ENCODE results near the gene MMD2. TPM values are rescaled to one million over a fixed set of nuclear protein-coding genes. Genes with fewer than 3 reads are reported as not detected.

The MMD2 gene
- polyA plus RNA-seq (2013, experiment 1 of 2), result 0.13 TPM
- 0.17 TPM for polyA plus RNA-seq (2013, experiment 2 of 2)

DNA sequence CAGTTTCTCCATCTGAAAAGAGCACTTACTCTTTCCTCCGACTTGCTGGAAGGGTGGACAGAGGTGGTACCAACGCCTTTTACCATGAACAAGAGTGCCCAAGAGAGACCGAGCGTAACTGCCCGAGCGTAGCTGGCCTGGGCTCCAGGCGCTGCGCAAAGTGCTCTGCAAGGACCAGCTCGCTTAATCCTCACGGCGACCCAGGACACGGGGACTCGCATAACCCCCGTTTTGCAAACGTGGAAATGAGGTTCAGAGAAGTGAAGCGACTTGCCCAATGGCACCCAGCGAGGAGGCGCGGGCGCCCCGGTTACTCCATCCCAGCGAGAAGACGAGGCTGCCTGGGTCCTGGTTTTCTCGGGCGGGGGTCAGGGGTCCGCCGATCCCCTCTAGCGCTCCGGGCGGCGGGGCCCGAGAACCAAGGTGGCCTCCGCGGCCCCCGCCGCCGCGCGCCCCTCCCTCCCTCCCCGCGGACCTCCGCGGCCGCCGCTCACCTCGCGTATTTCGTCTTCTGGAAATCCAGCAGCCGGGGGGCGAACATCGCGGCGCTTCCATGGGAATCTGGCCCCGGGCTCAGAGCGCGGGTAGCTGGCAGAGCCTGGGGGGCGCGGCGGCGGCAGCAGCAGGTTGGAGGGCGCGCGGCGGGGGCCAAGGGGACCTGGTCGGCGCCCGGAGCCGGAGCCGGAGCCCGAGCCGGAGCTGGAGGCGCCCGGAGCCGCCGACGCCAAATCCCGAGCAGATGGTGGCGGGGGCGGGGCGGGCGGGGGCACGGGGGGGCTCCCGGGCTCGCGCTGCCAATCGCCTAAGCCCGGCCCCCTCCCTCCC lies at the start of gene MMD2:
Gene MMD2 (minus strand): TSS at position 711 of the 825 bp plus-strand sequence. CDS start 170 bp downstream, at position 541.
- Histone ChIP-seq H2AFZ (ENCODE audit: low read length) (peak within 1 kb of the TSS; percentile 87), H3K23ac (ENCODE audit: low read depth, low read length, poor library complexity) (no peak within 1 kb of the TSS), H3K36me3 (replicated peaks in 1 of 2; ENCODE audit: control insufficient read depth in 2 of 2, insufficient read depth in 2 of 2, low read length in 2 of 2) (no peaks in the 10 kb centered on the region), H4K8ac (ENCODE audit: low read depth, low read length) (no peak within 1 kb of the TSS), H3K27ac (replicated peaks; ENCODE audit: low read length) (no peak within 1 kb of the TSS), H3K4ac (ENCODE audit: low read length) (no peak within 1 kb of the TSS), H3K18ac (ENCODE audit: low read length) (peak within 1 kb of the TSS; percentile 71), H3K14ac (ENCODE audit: low read length) (no peak within 1 kb of the TSS), H3K4me1 (ENCODE audit: control insufficient read depth in 2 of 2, insufficient read depth in 1 of 2, low read depth in 1 of 2, low read length in 2 of 2) (peaks cover 0 to 2% of the 10 kb centered on the region in 2 donors), H2AK5ac (ENCODE audit: low read depth, low read length) (no peak within 1 kb of the TSS), H3K27me3 (ENCODE audit: control insufficient read depth in 3 of 3, insufficient read depth in 3 of 3, low read depth in 1 of 3, low read length in 3 of 3) (peaks cover 5 to 37% (median 17%) of the 10 kb centered on the region in 3 experiments), H2BK12ac (ENCODE audit: low read length) (no peak within 1 kb of the TSS), H3K4me2 (ENCODE audit: insufficient read depth, low read length, poor library complexity, severe bottlenecking) (peak within 1 kb of the TSS; percentile 100), H2BK15ac (ENCODE audit: low read length) (no peak within 1 kb of the TSS), H3K4me3 (ENCODE audit: low read length in 2 of 2) (peak within 1 kb of the TSS; percentile 17 to 41), H3K9ac (ENCODE audit: low read depth, low read length, poor library complexity) (no peak within 1 kb of the TSS), H3K79me1 (ENCODE audit: low read depth, low read length) (no peaks in the 10 kb centered on the region), H2BK120ac (ENCODE audit: low read depth, low read length) (no peak within 1 kb of the TSS), H3K9me3 (replicated peaks in 1 of 2; ENCODE audit: control insufficient read depth in 2 of 2, insufficient read depth in 1 of 2, low read depth in 1 of 2, low read length in 2 of 2) (peaks cover 0 to 2% of the 10 kb centered on the region in 2 donors), H2BK5ac (ENCODE audit: low read length) (no peak within 1 kb of the TSS), H4K91ac (ENCODE audit: low read depth, low read length, poor library complexity) (no peak within 1 kb of the TSS)
- no CpG with 5 or more reads among the region's 87 CpGs for WGBS, 2 donors (ENCODE audit: extremely low coverage in 2 of 2, insufficient read length in 2 of 2, insufficient replicate concordance in 1 of 2)
- DNase-seq (ENCODE audit: low spot score), result peak; percentile 27

DNA sequence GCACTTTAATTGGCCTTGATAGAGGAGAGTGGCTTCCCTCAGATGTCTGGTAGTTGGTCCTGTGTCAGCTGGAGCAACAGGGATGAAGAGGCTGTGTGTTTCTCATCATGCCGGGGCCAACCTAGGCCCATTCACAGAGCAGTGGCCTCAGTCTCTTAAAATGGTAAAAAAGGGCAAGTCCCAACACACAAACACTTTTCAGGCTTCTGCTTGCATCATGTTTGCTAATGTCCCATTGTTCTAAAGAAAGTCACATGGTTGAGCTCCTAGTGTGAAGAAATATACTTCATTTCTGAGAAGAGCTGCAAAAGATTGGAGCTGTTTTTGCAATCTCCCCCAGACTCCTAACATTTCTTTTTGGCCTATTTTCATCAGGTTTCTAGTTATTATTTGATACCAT lies 46.1 kb upstream of the MMD2 start:
- no peaks in the 10 kb centered on the region for H3K27me3 ChIP-seq (ENCODE audit: control insufficient read depth in 3 of 3, insufficient read depth in 3 of 3, low read depth in 1 of 3, low read length in 3 of 3)
- no peak overlapping the region for H2AFZ ChIP-seq (ENCODE audit: low read length)
- no peaks in the 10 kb centered on the region for H3K79me1 ChIP-seq (ENCODE audit: low read depth, low read length)
- H3K27ac ChIP-seq (replicated peaks; ENCODE audit: low read length), result no peak overlapping the region
- no peak overlapping the region for H2BK12ac ChIP-seq (ENCODE audit: low read length)
- H3K9ac ChIP-seq (ENCODE audit: low read depth, low read length, poor library complexity), result no peak overlapping the region
- no peak for DNase-seq (ENCODE audit: low spot score)
- no peak overlapping the region for H3K23ac ChIP-seq (ENCODE audit: low read depth, low read length, poor library complexity)
- no peak overlapping the region for H2BK15ac ChIP-seq (ENCODE audit: low read length)
- no peaks in the 10 kb centered on the region for H3K9me3 ChIP-seq (replicated peaks in 1 of 2; ENCODE audit: control insufficient read depth in 2 of 2, insufficient read depth in 1 of 2, low read depth in 1 of 2, low read length in 2 of 2)
- no peak overlapping the region for H3K4me3 ChIP-seq (ENCODE audit: low read length in 2 of 2)
- H3K4me1 ChIP-seq (ENCODE audit: control insufficient read depth in 2 of 2, insufficient read depth in 1 of 2, low read depth in 1 of 2, low read length in 2 of 2), result no peaks in the 10 kb centered on the region
- no peak overlapping the region for H4K91ac ChIP-seq (ENCODE audit: low read depth, low read length, poor library complexity)
- H4K8ac ChIP-seq (ENCODE audit: low read depth, low read length), result no peak overlapping the region
- no peak overlapping the region for H3K4ac ChIP-seq (ENCODE audit: low read length)
- H3K14ac ChIP-seq (ENCODE audit: low read length), result no peak overlapping the region
- H3K4me2 ChIP-seq (ENCODE audit: insufficient read depth, low read length, poor library complexity, severe bottlenecking), result no peak overlapping the region
- no CpG with 5 or more reads among the region's 1 CpG for WGBS, 2 donors (ENCODE audit: extremely low coverage in 2 of 2, insufficient read length in 2 of 2, insufficient replicate concordance in 1 of 2)
- peaks cover 4 to 36% of the 10 kb centered on the region in 2 donors for H3K36me3 ChIP-seq (replicated peaks in 1 of 2; ENCODE audit: control insufficient read depth in 2 of 2, insufficient read depth in 2 of 2, low read length in 2 of 2)
- no peak overlapping the region for H3K18ac ChIP-seq (ENCODE audit: low read length)
- H2AK5ac ChIP-seq (ENCODE audit: low read depth, low read length), result no peak overlapping the region
- no peak overlapping the region for H2BK5ac ChIP-seq (ENCODE audit: low read length)
- no peak overlapping the region for H2BK120ac ChIP-seq (ENCODE audit: low read depth, low read length)

GRCh38 chr7:5001911-5002310 lies 42.9 kb upstream of the MMD2 start:
- H4K91ac ChIP-seq (ENCODE audit: low read depth, low read length, poor library complexity), result no peak overlapping the region
- H3K23ac ChIP-seq (ENCODE audit: low read depth, low read length, poor library complexity), result no peak overlapping the region
- H3K27me3 ChIP-seq (ENCODE audit: control insufficient read depth in 3 of 3, insufficient read depth in 3 of 3, low read depth in 1 of 3, low read length in 3 of 3), result peaks cover 0 to 2% (median 0%) of the 10 kb centered on the region in 3 experiments
- H2BK12ac ChIP-seq (ENCODE audit: low read length), result no peak overlapping the region
- H3K4ac ChIP-seq (ENCODE audit: low read length), result no peak overlapping the region
- H3K18ac ChIP-seq (ENCODE audit: low read length), result no peak overlapping the region
- H2AK5ac ChIP-seq (ENCODE audit: low read depth, low read length), result no peak overlapping the region
- no CpG with 5 or more reads among the region's 5 CpGs for WGBS, 2 donors (ENCODE audit: extremely low coverage in 2 of 2, insufficient read length in 2 of 2, insufficient replicate concordance in 1 of 2)
- no peaks in the 10 kb centered on the region for H3K79me1 ChIP-seq (ENCODE audit: low read depth, low read length)
- H2BK15ac ChIP-seq (ENCODE audit: low read length), result no peak overlapping the region
- H2BK5ac ChIP-seq (ENCODE audit: low read length), result no peak overlapping the region
- no peak overlapping the region for H2AFZ ChIP-seq (ENCODE audit: low read length)
- no peak overlapping the region for H3K4me3 ChIP-seq (ENCODE audit: low read length in 2 of 2)
- peaks cover 15 to 49% of the 10 kb centered on the region in 2 donors for H3K36me3 ChIP-seq (replicated peaks in 1 of 2; ENCODE audit: control insufficient read depth in 2 of 2, insufficient read depth in 2 of 2, low read length in 2 of 2)
- H2BK120ac ChIP-seq (ENCODE audit: low read depth, low read length), result no peak overlapping the region
- DNase-seq (ENCODE audit: low spot score), result no peak
- no peak overlapping the region for H3K14ac ChIP-seq (ENCODE audit: low read length)
- H3K4me1 ChIP-seq (ENCODE audit: control insufficient read depth in 2 of 2, insufficient read depth in 1 of 2, low read depth in 1 of 2, low read length in 2 of 2), result no peaks in the 10 kb centered on the region
- H3K9me3 ChIP-seq (replicated peaks in 1 of 2; ENCODE audit: control insufficient read depth in 2 of 2, insufficient read depth in 1 of 2, low read depth in 1 of 2, low read length in 2 of 2), result no peaks in the 10 kb centered on the region
- no peak overlapping the region for H3K27ac ChIP-seq (replicated peaks; ENCODE audit: low read length)
- H3K9ac ChIP-seq (ENCODE audit: low read depth, low read length, poor library complexity), result no peak overlapping the region
- H4K8ac ChIP-seq (ENCODE audit: low read depth, low read length), result no peak overlapping the region
- no peak overlapping the region for H3K4me2 ChIP-seq (ENCODE audit: insufficient read depth, low read length, poor library complexity, severe bottlenecking)

DNA sequence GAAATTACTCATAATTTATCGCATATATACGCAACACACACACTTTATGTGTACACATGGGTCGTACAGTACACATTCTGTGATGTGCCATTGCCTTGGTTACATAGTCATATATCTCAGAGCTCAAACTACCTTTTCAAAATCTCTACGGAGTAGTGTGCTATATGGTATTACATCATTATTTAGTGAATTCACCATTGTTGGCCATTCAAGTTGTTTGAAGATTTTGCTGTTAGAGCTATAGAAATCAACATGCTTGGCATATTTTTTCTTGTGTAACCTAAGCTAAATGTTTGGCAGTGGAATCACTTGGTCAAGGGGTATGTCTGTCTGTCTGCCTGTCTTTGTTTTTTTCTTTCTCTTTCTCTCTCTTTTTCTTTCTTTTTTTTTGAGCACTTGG lies 42.0 kb upstream of the MMD2 start:
- WGBS, 2 donors (ENCODE audit: extremely low coverage in 2 of 2, insufficient read length in 2 of 2, insufficient replicate concordance in 1 of 2), result no CpG with 5 or more reads among the region's 4 CpGs
- Histone ChIP-seq H3K27ac (replicated peaks; ENCODE audit: low read length) (no peak overlapping the region), H3K36me3 (replicated peaks in 1 of 2; ENCODE audit: control insufficient read depth in 2 of 2, insufficient read depth in 2 of 2, low read length in 2 of 2) (peaks cover 22 to 58% of the 10 kb centered on the region in 2 donors), H3K4me2 (ENCODE audit: insufficient read depth, low read length, poor library complexity, severe bottlenecking) (no peak overlapping the region), H3K4me1 (ENCODE audit: control insufficient read depth in 2 of 2, insufficient read depth in 1 of 2, low read depth in 1 of 2, low read length in 2 of 2) (no peaks in the 10 kb centered on the region), H3K79me1 (ENCODE audit: low read depth, low read length) (no peaks in the 10 kb centered on the region), H3K27me3 (ENCODE audit: control insufficient read depth in 3 of 3, insufficient read depth in 3 of 3, low read depth in 1 of 3, low read length in 3 of 3) (peaks cover 0 to 2% (median 0%) of the 10 kb centered on the region in 3 experiments), H3K23ac (ENCODE audit: low read depth, low read length, poor library complexity) (no peak overlapping the region), H2BK12ac (ENCODE audit: low read length) (no peak overlapping the region), H3K4ac (ENCODE audit: low read length) (no peak overlapping the region), H3K18ac (ENCODE audit: low read length) (no peak overlapping the region), H3K9ac (ENCODE audit: low read depth, low read length, poor library complexity) (no peak overlapping the region), H2BK120ac (ENCODE audit: low read depth, low read length) (no peak overlapping the region), H3K9me3 (replicated peaks in 1 of 2; ENCODE audit: control insufficient read depth in 2 of 2, insufficient read depth in 1 of 2, low read depth in 1 of 2, low read length in 2 of 2) (no peaks in the 10 kb centered on the region), H4K8ac (ENCODE audit: low read depth, low read length) (no peak overlapping the region), H3K4me3 (ENCODE audit: low read length in 2 of 2) (no peak overlapping the region), H2BK15ac (ENCODE audit: low read length) (no peak overlapping the region), H4K91ac (ENCODE audit: low read depth, low read length, poor library complexity) (no peak overlapping the region), H2AK5ac (ENCODE audit: low read depth, low read length) (no peak overlapping the region), H2BK5ac (ENCODE audit: low read length) (no peak overlapping the region), H3K14ac (ENCODE audit: low read length) (no peak overlapping the region), H2AFZ (ENCODE audit: low read length) (no peak overlapping the region)
- no peak for DNase-seq (ENCODE audit: low spot score)
